Measurements from ENCODE around the gene KPNB1.

KPNB1 gene

DNA sequence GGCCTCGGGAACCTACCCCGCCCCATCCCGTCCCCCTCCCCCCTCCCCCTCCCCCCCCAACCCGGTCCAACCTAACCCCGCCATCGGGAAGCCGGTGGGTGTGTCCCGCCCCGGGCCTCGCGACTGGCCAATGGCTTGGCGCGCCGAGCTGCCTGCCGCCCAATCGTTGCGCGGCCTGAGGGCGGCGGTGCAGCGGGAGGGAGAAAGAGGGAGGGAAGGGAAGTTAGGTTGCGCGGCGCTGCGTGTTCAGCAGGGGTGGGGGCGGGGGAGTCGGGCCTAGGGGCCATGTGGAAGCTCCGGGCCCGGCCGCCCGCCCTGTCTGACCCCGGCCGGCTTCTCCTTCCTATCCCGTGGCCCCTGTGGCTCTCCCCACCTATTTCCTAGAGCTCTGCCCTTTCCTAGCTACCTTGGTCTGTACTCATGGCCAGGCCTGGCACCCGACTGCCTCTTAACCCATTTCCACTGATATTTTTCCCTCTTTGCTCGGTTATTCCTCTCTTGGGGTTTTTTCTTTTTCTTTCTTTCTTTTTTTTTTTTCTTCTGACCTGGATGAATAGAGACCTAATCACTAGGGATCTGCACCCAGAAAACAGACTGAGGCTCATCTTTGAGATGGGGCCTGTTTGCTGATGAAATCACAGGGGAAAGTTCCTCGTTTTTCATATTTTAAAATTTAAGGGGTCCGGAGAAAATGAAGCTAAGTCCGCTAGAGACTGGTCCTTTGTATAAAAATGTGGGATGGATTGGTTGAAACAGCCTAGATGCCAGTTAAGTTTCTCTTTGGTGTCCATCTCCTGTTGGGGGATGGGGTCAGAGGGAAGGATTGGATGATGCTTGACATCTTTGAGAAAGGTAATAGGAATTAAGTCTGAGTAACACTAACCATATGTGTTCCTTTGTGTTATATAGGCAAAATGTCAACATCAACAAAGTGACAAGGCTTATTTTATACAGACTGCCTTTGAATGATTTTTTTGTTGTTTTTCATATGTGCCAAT lies 1.1 kb downstream of the KPNB1 start (continued):
- TF ChIP-seq ZSCAN18 (tag by site-specific recombination; IDR thresholded peaks at IDR 0.05) (no peak), ZNF140 (tag by site-specific recombination; IDR thresholded peaks at IDR 0.05) (no peak), ZNF76 (tag by site-specific recombination; IDR thresholded peaks at IDR 0.05; ENCODE audit: borderline replicate concordance, low read depth) (peak; percentile 68; the same call in 1 of the 2 replicates), ZNF571 (tag by site-specific recombination; IDR thresholded peaks at IDR 0.05) (no peak), ZNF324 (tag by site-specific recombination; IDR thresholded peaks at IDR 0.05) (peak; percentile 20; the same call in 1 of the 2 replicates), ZBTB44 (tag by site-specific recombination; IDR thresholded peaks at IDR 0.05) (no peak), ZNF302 (tag by site-specific recombination; IDR thresholded peaks at IDR 0.05; ENCODE audit: low read depth) (no peak), ZNF350 (tag by site-specific recombination; IDR thresholded peaks at IDR 0.05) (no peak), ZNF416 (tag by site-specific recombination; IDR thresholded peaks at IDR 0.05) (no peak), ZNF394 (tag by site-specific recombination; IDR thresholded peaks at IDR 0.05; ENCODE audit: borderline replicate concordance) (no peak), PRDM4 (tag by site-specific recombination; IDR thresholded peaks at IDR 0.05) (no peak; the same call in 1 of the 2 replicates), ZNF449 (tag by site-specific recombination; IDR thresholded peaks at IDR 0.05) (no peak), PRDM1 (tag by site-specific recombination; IDR thresholded peaks at IDR 0.05) (no peak), YY1 (tag by site-specific recombination; IDR thresholded peaks at IDR 0.05) (no peak), ZNF600 (tag by site-specific recombination; IDR thresholded peaks at IDR 0.05) (no peak), MEIS1 (CRISPR knock-in tag; IDR thresholded peaks at IDR 0.05; ENCODE audit: borderline replicate concordance) (no peak), ZNF335 (tag by site-specific recombination; conservative IDR thresholded peaks at IDR 0.05) (peak; percentile 68), ZNF549 (tag by site-specific recombination; IDR thresholded peaks at IDR 0.05) (no peak), OSR2 (tag by site-specific recombination; IDR thresholded peaks at IDR 0.05) (no peak), ZNF792 (tag by site-specific recombination; IDR thresholded peaks at IDR 0.05) (no peak), ZNF2 (tag by site-specific recombination; IDR thresholded peaks at IDR 0.05) (no peak), TRIM28 (IDR thresholded peaks at IDR 0.05; ENCODE audit: borderline replicate concordance, low read length) (no peak), ZNF654 (tag by site-specific recombination; IDR thresholded peaks at IDR 0.05; ENCODE audit: low read depth) (no peak), ZNF19 (tag by site-specific recombination; IDR thresholded peaks at IDR 0.05; ENCODE audit: low read depth) (no peak), ZNF48 (tag by site-specific recombination; IDR thresholded peaks at IDR 0.05) (no peak), ZNF785 (tag by site-specific recombination; IDR thresholded peaks at IDR 0.05) (no peak)
- TF ChIP-seq, protein P1, sequence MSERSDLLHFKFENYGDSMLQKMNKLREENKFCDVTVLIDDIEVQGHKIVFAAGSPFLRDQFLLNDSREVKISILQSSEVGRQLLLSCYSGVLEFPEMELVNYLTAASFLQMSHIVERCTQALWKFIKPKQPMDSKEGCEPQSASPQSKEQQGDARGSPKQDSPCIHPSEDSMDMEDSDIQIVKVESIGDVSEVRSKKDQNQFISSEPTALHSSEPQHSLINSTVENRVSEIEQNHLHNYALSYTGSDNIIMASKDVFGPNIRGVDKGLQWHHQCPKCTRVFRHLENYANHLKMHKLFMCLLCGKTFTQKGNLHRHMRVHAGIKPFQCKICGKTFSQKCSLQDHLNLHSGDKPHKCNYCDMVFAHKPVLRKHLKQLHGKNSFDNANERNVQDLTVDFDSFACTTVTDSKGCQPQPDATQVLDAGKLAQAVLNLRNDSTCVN (tag by site-specific recombination; optimal IDR thresholded peaks at IDR 0.05) = peak; percentile 25
- TF ChIP-seq, protein P2, sequence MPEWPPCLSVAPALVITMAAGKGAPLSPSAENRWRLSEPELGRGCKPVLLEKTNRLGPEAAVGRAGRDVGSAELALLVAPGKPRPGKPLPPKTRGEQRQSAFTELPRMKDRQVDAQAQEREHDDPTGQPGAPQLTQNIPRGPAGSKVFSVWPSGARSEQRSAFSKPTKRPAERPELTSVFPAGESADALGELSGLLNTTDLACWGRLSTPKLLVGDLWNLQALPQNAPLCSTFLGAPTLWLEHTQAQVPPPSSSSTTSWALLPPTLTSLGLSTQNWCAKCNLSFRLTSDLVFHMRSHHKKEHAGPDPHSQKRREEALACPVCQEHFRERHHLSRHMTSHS (tag by site-specific recombination; IDR thresholded peaks at IDR 0.05) = no peak
- TF ChIP-seq, protein P3, sequence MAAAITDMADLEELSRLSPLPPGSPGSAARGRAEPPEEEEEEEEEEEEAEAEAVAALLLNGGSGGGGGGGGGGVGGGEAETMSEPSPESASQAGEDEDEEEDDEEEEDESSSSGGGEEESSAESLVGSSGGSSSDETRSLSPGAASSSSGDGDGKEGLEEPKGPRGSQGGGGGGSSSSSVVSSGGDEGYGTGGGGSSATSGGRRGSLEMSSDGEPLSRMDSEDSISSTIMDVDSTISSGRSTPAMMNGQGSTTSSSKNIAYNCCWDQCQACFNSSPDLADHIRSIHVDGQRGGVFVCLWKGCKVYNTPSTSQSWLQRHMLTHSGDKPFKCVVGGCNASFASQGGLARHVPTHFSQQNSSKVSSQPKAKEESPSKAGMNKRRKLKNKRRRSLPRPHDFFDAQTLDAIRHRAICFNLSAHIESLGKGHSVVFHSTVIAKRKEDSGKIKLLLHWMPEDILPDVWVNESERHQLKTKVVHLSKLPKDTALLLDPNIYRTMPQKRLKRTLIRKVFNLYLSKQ (tag by site-specific recombination; IDR thresholded peaks at IDR 0.05; ENCODE audit: borderline replicate concordance) = no peak
